K562 (cell line): Measurements from ENCODE around the gene RNU6-8.

Experiments
- CEBPB ChIP-seq: fragments of 450-650 bp; IDR thresholded peaks from 2 replicates; pipeline ENCODE4 v1.6.1; 2016; ENCODE audit warnings: missing genetic modification characterization, missing compliant biosample characterization
- HMG20B ChIP-seq: fragments of 250-450 bp; sonication (Bioruptor Pico); IDR thresholded peaks from 2 replicates; pipeline ENCODE4 v1.5.0; 2021; ENCODE audit warnings: mild to moderate bottlenecking
- JUND ChIP-seq, 2 experiments: IDR thresholded peaks; 2 replicates in 1 of 2; 3 replicates in 1 of 2; pipeline ENCODE4 v1.6.1; 2011; ENCODE audit warnings: borderline replicate concordance in 2 of 2, low read depth in 2 of 2, low read length in 2 of 2, improper control_type of control experiment in 1 of 2, missing biosample characterization in 1 of 2, missing genetic modification characterization in 1 of 2, missing genetic modification reagents in 1 of 2
- SMARCE1 ChIP-seq: fragments of 450-650 bp; IDR thresholded peaks from 2 replicates; pipeline ENCODE4 v1.7.1; 2016; ENCODE audit warnings: mild to moderate bottlenecking
- ZC3H4 ChIP-seq: sonication (generic); formaldehyde crosslinking; IDR thresholded peaks from 2 replicates; pipeline ENCODE4 v1.9.0; 2021; ENCODE audit warnings: missing genetic modification reagents, borderline replicate concordance
- ZNF407 ChIP-seq: fragments of 450-650 bp; IDR thresholded peaks from 2 replicates; pipeline ENCODE4 v1.6.1; 2016; ENCODE audit warnings: low read depth

GRCh38 chr14:32202491-32202997, 525 bp downstream of the RNU6-8 start:
- TF ChIP-seq ZC3H4 (CRISPR knock-in tag): no peak
- TF ChIP-seq CEBPB (tag): no peak
- TF ChIP-seq SMARCE1: no peak
- no peak for TF ChIP-seq ZNF407
- TF ChIP-seq HMG20B: no peak
- no peak for TF ChIP-seq JUND (IDR thresholded peaks at IDR 0.05; ENCODE audit: borderline replicate concordance, low read depth, low read length)
- TF ChIP-seq JUND (tag; IDR thresholded peaks at IDR 0.05; ENCODE audit: borderline replicate concordance, low read depth, low read length): no peak
